ENCODE data around the gene ADAM19.
A peak's percentile ranks its signal among the peaks of the same experiment; 100 is the strongest.

The ADAM19 gene

DNA sequence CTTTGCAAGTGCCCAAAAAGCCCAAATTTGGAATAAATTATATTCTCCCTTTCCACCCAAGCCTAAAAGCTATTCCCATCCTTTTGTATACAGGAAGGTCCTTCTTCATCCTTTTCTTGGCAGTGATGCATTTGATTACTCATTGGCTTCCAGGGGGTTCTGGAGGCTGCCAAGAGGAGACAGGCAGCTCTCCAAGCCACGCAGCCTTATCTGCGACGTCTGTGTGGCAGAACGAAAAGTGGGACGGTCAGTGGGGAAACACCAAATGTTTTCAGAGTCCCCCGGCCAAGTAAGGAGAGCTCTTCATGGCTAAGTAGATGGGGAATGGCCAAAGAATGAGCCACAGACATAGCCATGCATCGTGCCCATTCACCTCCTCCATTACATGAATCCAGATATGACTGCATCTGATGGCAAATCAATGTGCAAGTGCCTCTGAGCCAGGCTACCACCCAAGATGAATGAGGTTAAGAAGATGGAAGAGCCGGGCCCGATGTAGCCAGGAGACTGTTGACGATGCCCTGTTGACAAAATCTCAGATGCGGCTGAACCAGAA, 12.1 kb downstream of the ADAM19 start:
- Histone ChIP-seq H3K4me3 (ENCODE audit: low read depth in 1 of 2, low read length in 2 of 2) (peak overlapping the region in 1 of 2 donors; percentile 4), H3K4me1 (ENCODE audit: control insufficient read depth in 1 of 2, insufficient read depth in 2 of 2, low read length in 2 of 2) (peaks cover 22 to 27% of the 10 kb centered on the region in 2 donors), H3K9ac (ENCODE audit: low read depth in 1 of 2, low read length in 2 of 2) (peak overlapping the region; percentile 1 to 15), H3K36me3 (ENCODE audit: control insufficient read depth in 1 of 2, insufficient read depth in 2 of 2, low read length in 2 of 2) (peaks cover 0 to 9% of the 10 kb centered on the region in 2 donors), H3K9me3 (ENCODE audit: control insufficient read depth in 1 of 2, low read length in 2 of 2) (no peaks in the 10 kb centered on the region), H3K27me3 (ENCODE audit: control insufficient read depth in 1 of 2, insufficient read depth in 2 of 2, low read length in 2 of 2) (no peaks in the 10 kb centered on the region), H3K27ac (ENCODE audit: low read depth, low read length) (no peak overlapping the region)

DNA sequence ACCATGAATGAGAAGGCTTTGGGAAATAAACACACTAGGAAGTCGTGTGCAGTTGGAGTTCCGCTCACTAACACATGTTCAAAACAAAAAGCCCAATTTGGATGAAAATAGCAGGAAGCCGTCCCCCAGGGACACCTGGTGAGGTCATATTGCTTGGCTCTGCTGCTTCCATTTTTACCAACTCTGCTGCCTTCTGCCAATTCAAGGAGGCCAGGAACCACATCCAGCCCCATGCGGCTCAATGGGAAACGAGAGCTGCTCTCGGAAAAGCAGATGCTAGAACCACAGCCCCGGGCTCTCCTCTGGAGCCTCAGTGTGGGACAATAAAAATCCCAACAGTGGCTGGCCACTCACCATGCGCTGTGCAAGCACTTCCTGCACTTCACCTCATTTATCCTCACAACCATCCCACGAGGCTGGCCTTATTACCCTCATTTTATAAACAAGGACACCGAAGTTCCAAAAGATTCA, 13.4 kb downstream of the ADAM19 start:
- no peaks in the 10 kb centered on the region for H3K9me3 ChIP-seq (ENCODE audit: control insufficient read depth in 1 of 2, low read length in 2 of 2)
- H3K4me1 ChIP-seq (ENCODE audit: control insufficient read depth in 1 of 2, insufficient read depth in 2 of 2, low read length in 2 of 2), result peaks cover 19 to 39% of the 10 kb centered on the region in 2 donors
- H3K27ac ChIP-seq (ENCODE audit: low read depth, low read length), result peak overlapping the region; percentile 52
- H3K9ac ChIP-seq (ENCODE audit: low read depth in 1 of 2, low read length in 2 of 2), result peak overlapping the region in 1 of 2 donors; percentile 1
- peaks cover 0 to 9% of the 10 kb centered on the region in 2 donors for H3K36me3 ChIP-seq (ENCODE audit: control insufficient read depth in 1 of 2, insufficient read depth in 2 of 2, low read length in 2 of 2)
- H3K27me3 ChIP-seq (ENCODE audit: control insufficient read depth in 1 of 2, insufficient read depth in 2 of 2, low read length in 2 of 2), result no peaks in the 10 kb centered on the region
- no peak overlapping the region for H3K4me3 ChIP-seq (ENCODE audit: low read depth in 1 of 2, low read length in 2 of 2)

DNA sequence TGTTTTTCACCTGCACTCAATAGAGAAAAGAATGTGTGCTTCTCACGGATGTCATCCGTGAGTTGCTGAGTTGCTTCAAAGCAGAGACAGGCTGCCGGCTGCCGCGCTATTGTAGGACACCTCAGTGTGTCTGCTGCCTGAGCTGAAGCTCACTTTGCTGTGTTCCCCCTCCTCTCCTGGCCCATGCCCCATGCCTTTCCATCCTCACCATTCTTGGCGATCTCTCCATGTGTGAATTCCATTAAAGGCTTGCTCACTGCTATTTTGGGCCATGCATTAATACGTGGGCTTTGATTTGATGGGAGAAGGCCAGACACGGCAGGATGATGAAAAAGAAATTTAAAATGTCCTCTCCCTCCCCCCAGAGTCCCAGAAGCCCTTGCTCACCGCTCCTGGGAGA, 14.5 kb downstream of the ADAM19 start:
- Histone ChIP-seq H3K4me3 (ENCODE audit: low read depth in 1 of 2, low read length in 2 of 2) (no peak overlapping the region), H3K4me1 (ENCODE audit: control insufficient read depth in 1 of 2, insufficient read depth in 2 of 2, low read length in 2 of 2) (peaks cover 19 to 40% of the 10 kb centered on the region in 2 donors), H3K27ac (ENCODE audit: low read depth, low read length) (no peak overlapping the region), H3K9ac (ENCODE audit: low read depth in 1 of 2, low read length in 2 of 2) (no peak overlapping the region), H3K36me3 (ENCODE audit: control insufficient read depth in 1 of 2, insufficient read depth in 2 of 2, low read length in 2 of 2) (peaks cover 0 to 9% of the 10 kb centered on the region in 2 donors), H3K27me3 (ENCODE audit: control insufficient read depth in 1 of 2, insufficient read depth in 2 of 2, low read length in 2 of 2) (no peaks in the 10 kb centered on the region), H3K9me3 (ENCODE audit: control insufficient read depth in 1 of 2, low read length in 2 of 2) (no peaks in the 10 kb centered on the region)

GRCh38 chr5:157559301-157559700, 16.3 kb downstream of the ADAM19 start:
- H3K9ac ChIP-seq (ENCODE audit: low read depth in 1 of 2, low read length in 2 of 2), result no peak overlapping the region
- no peaks in the 10 kb centered on the region for H3K9me3 ChIP-seq (ENCODE audit: control insufficient read depth in 1 of 2, low read length in 2 of 2)
- no peak overlapping the region for H3K27ac ChIP-seq (ENCODE audit: low read depth, low read length)
- H3K4me1 ChIP-seq (ENCODE audit: control insufficient read depth in 1 of 2, insufficient read depth in 2 of 2, low read length in 2 of 2), result peaks cover 29 to 49% of the 10 kb centered on the region in 2 donors
- no peak overlapping the region for H3K4me3 ChIP-seq (ENCODE audit: low read depth in 1 of 2, low read length in 2 of 2)
- H3K36me3 ChIP-seq (ENCODE audit: control insufficient read depth in 1 of 2, insufficient read depth in 2 of 2, low read length in 2 of 2), result peaks cover 0 to 9% of the 10 kb centered on the region in 2 donors
- no peaks in the 10 kb centered on the region for H3K27me3 ChIP-seq (ENCODE audit: control insufficient read depth in 1 of 2, insufficient read depth in 2 of 2, low read length in 2 of 2)

GRCh38 chr5:157558681-157559080, 16.9 kb downstream of the ADAM19 start:
- no peak overlapping the region for H3K27ac ChIP-seq (ENCODE audit: low read depth, low read length)
- H3K4me1 ChIP-seq (ENCODE audit: control insufficient read depth in 1 of 2, insufficient read depth in 2 of 2, low read length in 2 of 2), result peaks cover 26 to 52% of the 10 kb centered on the region in 2 donors
- no peaks in the 10 kb centered on the region for H3K27me3 ChIP-seq (ENCODE audit: control insufficient read depth in 1 of 2, insufficient read depth in 2 of 2, low read length in 2 of 2)
- no peaks in the 10 kb centered on the region for H3K9me3 ChIP-seq (ENCODE audit: control insufficient read depth in 1 of 2, low read length in 2 of 2)
- H3K4me3 ChIP-seq (ENCODE audit: low read depth in 1 of 2, low read length in 2 of 2), result no peak overlapping the region
- no peak overlapping the region for H3K9ac ChIP-seq (ENCODE audit: low read depth in 1 of 2, low read length in 2 of 2)
- H3K36me3 ChIP-seq (ENCODE audit: control insufficient read depth in 1 of 2, insufficient read depth in 2 of 2, low read length in 2 of 2), result peaks cover 0 to 6% of the 10 kb centered on the region in 2 donors

DNA sequence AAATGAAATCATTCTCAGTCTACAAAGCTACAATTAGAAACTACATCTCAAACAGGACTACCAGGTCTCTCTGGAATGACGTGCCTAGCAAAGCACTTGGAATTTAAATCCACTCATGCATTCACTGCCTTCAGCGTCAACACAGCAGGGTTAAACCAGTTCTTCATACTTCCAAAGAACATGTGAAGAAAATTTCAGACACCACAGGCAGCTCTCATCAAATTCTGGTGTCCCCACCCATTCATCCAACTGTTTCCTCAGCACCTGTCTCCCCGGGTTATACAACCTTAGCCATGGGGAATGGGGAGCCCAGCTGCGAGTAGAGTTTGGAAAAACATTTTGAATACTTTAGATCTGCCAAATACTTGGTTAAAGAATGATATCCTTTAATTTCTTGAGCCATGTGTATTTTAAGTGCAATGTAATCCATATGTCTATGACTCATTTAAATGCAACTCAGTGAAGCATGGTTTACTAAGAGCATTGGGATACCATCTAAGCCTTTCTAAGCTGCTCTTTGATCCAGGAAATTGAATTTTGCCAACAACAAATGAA, 17.5 kb downstream of the ADAM19 start:
- Histone ChIP-seq H3K4me3 (ENCODE audit: low read depth in 1 of 2, low read length in 2 of 2) (no peak overlapping the region), H3K27ac (ENCODE audit: low read depth, low read length) (no peak overlapping the region), H3K4me1 (ENCODE audit: control insufficient read depth in 1 of 2, insufficient read depth in 2 of 2, low read length in 2 of 2) (peaks cover 23 to 47% of the 10 kb centered on the region in 2 donors), H3K9ac (ENCODE audit: low read depth in 1 of 2, low read length in 2 of 2) (no peak overlapping the region), H3K27me3 (ENCODE audit: control insufficient read depth in 1 of 2, insufficient read depth in 2 of 2, low read length in 2 of 2) (no peaks in the 10 kb centered on the region), H3K9me3 (ENCODE audit: control insufficient read depth in 1 of 2, low read length in 2 of 2) (no peaks in the 10 kb centered on the region), H3K36me3 (ENCODE audit: control insufficient read depth in 1 of 2, insufficient read depth in 2 of 2, low read length in 2 of 2) (peaks cover 0 to 3% of the 10 kb centered on the region in 2 donors)

DNA sequence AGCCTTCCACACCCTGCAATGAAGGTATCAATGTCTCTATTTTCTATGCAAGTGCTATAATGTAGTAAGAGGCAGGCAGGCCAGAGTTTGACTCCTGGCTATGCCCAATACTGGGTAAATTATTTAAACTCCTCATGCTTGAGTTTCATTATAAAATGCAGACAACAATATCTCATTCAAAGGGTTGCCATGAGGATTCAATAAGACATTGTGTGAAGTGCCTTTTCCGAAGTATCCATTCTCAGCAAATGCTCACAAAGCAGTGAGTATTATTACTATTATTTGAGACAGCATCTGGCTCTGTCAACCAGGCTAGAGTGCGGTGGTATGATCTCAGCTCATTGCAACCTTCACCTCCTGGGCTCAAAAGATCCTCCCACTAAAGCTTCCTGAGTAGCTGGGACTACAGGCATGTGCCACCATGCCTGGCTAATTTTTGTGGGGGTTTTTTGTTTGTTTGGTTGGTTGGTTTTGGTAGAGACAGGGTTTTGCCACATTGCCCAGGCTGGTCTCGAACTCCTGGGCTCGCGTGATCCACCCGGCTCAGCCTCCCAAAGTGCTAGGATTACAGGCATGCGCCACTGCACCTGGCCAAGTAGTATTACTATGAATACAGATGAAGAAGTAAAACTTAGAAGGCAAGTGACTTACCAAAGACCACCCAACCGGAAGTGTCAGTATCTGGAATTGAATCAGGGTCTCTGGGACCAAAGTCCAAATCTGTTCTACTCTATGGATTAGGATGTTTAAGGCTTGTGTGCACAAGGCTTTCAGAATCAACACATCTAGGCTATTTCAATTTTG, 18.8 kb downstream of the ADAM19 start:
- no peak overlapping the region for H3K27ac ChIP-seq (ENCODE audit: low read depth, low read length)
- H3K9me3 ChIP-seq (ENCODE audit: control insufficient read depth in 1 of 2, low read length in 2 of 2), result no peaks in the 10 kb centered on the region
- H3K4me3 ChIP-seq (ENCODE audit: low read depth in 1 of 2, low read length in 2 of 2), result no peak overlapping the region
- no peaks in the 10 kb centered on the region for H3K27me3 ChIP-seq (ENCODE audit: control insufficient read depth in 1 of 2, insufficient read depth in 2 of 2, low read length in 2 of 2)
- peaks cover 0 to 3% of the 10 kb centered on the region in 2 donors for H3K36me3 ChIP-seq (ENCODE audit: control insufficient read depth in 1 of 2, insufficient read depth in 2 of 2, low read length in 2 of 2)
- H3K9ac ChIP-seq (ENCODE audit: low read depth in 1 of 2, low read length in 2 of 2), result no peak overlapping the region
- H3K4me1 ChIP-seq (ENCODE audit: control insufficient read depth in 1 of 2, insufficient read depth in 2 of 2, low read length in 2 of 2), result peaks cover 18 to 38% of the 10 kb centered on the region in 2 donors

- Histone ChIP-seq H3K27ac (ENCODE audit: low read depth, low read length) (no peak overlapping the region), H3K36me3 (ENCODE audit: control insufficient read depth in 1 of 2, insufficient read depth in 2 of 2, low read length in 2 of 2) (no peaks in the 10 kb centered on the region), H3K9ac (ENCODE audit: low read depth in 1 of 2, low read length in 2 of 2) (peak overlapping the region in 1 of 2 donors; percentile 34), H3K4me1 (ENCODE audit: control insufficient read depth in 1 of 2, insufficient read depth in 2 of 2, low read length in 2 of 2) (peaks cover 17 to 40% of the 10 kb centered on the region in 2 donors), H3K27me3 (ENCODE audit: control insufficient read depth in 1 of 2, insufficient read depth in 2 of 2, low read length in 2 of 2) (no peaks in the 10 kb centered on the region), H3K4me3 (ENCODE audit: low read depth in 1 of 2, low read length in 2 of 2) (no peak overlapping the region), H3K9me3 (ENCODE audit: control insufficient read depth in 1 of 2, low read length in 2 of 2) (no peaks in the 10 kb centered on the region)
Observed at GRCh38 chr5:157555037-157555640, 20.4 kb downstream of the ADAM19 start.

DNA sequence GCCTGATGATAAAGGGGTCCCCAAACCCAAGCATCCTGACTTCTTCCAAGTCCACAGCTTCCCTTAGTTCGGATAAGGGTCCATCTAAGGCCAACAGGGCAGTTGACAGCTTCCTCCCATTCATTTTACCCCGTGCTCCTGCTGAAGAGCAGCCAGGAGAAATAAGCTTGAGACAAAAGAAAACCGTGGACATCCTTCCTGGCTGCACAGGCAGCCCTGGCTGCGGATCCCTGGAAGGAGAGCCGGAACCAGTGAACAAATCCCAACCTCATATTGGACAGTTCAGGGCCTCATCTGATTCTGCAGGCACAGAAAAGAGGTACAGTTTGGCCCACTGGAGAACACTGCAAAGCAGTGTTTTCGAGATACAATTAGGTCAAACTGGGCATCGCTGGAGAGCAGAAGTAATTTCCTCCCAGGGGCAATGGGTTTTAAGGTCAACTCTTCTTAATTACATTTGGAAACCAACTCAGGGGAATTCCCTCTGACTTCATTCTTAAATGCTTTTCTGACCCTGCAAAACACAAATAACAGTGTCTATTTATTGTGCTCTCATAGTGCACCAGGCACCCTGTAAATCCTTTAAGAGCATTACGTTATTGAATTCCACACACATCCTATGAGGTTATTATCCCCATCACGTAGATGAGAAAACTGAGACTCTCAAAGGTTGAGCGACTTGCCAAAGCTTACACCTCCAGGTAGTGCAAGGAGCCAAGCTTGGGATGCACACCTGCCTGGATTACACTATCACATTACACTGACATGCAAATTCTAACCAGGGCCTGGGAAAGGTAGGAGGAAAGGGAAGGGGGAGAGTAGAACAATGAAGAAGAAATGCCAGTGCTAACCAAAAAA, 21.2 kb downstream of the ADAM19 start:
- Histone ChIP-seq H3K9ac (ENCODE audit: low read depth in 1 of 2, low read length in 2 of 2) (peak overlapping the region in 1 of 2 donors; percentile 34), H3K9me3 (ENCODE audit: control insufficient read depth in 1 of 2, low read length in 2 of 2) (no peaks in the 10 kb centered on the region), H3K27ac (ENCODE audit: low read depth, low read length) (no peak overlapping the region), H3K36me3 (ENCODE audit: control insufficient read depth in 1 of 2, insufficient read depth in 2 of 2, low read length in 2 of 2) (no peaks in the 10 kb centered on the region), H3K4me1 (ENCODE audit: control insufficient read depth in 1 of 2, insufficient read depth in 2 of 2, low read length in 2 of 2) (peaks cover 19 to 47% of the 10 kb centered on the region in 2 donors), H3K27me3 (ENCODE audit: control insufficient read depth in 1 of 2, insufficient read depth in 2 of 2, low read length in 2 of 2) (no peaks in the 10 kb centered on the region), H3K4me3 (ENCODE audit: low read depth in 1 of 2, low read length in 2 of 2) (no peak overlapping the region)
